Measurements from ENCODE around the gene ZNF30. TPM values are rescaled to one million over a fixed set of nuclear protein-coding genes. Genes with fewer than 3 reads are reported as not detected.
"Not testable (repeated sequence)": the region's sequence is repeated elsewhere in the genome, so short reads cannot be mapped to it uniquely, and the experiment has no call there.

The ZNF30 gene
- total RNA-seq: 1 to 10 TPM; 4.4 to 4.6 TPM

DNA sequence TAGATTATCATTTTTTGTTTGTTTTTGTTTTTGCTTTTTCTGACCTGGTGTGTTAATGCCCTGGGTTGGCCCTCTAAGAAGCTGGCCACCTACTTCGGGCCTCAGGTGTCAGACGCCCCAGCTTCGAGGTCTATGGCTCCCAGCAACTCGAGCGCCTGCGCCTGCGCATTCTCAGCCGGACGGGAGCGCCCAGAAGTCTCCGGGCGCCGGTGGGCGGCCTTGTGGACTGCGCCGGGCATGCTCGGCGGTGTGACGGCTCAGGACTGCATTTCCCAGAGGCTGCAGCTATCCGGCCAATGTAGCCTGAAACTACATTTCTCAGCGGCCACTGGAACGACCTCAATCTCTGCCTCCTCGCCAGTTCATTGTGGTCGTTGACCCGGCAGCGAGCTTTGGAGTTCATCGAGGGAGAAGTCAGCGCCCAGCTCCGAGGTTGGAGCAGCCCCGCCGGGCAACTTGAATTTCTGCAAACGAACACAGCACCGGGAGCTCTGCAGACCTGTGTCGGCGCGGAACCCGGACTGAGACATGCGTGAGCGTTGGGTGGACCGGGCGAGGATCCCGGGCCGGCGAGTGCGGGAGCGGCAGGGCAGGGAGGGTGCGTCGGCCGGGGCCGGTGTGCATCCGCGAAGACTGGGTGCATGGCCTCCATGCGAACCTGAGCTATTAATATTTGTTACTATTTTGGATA, at the start of gene ZNF30:
Gene ZNF30 (plus strand): TSS at position 219 of the 691 bp plus-strand sequence. CDS start 3,045 bp downstream, outside the sequence.
- peaks cover 15 to 33% of the 10 kb centered on the region in 2 donors for H3K36me3 Mint-ChIP-seq
- peak; percentile 99 to 100 for ATAC-seq
- no peaks in the 10 kb centered on the region for H3K9me3 Mint-ChIP-seq
- H3K27ac Mint-ChIP-seq: peak within 1 kb of the TSS; percentile 36 to 91
- peak; percentile 81 to 86 for DNase-seq (ENCODE audit: low spot score in 2 of 2)

DNA sequence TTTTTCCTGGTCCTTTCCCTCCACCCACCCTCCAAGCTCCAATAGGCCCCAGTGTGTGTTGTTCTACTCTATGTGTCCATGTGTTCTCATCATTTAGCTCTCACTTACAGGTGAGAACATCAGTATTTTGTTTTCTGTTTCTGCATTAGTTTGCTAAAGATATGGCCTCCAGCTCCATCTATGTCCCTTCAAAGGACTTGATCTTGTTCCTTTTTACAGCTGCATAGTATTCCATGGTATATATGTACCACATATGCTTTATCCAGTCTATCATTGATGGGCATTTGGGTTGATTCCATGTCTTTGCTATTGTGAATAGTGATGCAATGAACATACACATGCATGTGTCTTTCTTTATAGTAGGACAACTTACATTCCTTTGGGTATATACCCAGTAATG, 47.1 kb upstream of the ZNF30 start:
- ATAC-seq: no peak
- DNase-seq (ENCODE audit: low spot score in 2 of 2): no peak
- Mint-ChIP-seq H3K36me3 (peaks cover 7 to 15% of the 10 kb centered on the region in 2 donors), H3K27ac (no peak overlapping the region), H3K9me3 (peaks cover 8 to 12% of the 10 kb centered on the region in 2 donors)

DNA sequence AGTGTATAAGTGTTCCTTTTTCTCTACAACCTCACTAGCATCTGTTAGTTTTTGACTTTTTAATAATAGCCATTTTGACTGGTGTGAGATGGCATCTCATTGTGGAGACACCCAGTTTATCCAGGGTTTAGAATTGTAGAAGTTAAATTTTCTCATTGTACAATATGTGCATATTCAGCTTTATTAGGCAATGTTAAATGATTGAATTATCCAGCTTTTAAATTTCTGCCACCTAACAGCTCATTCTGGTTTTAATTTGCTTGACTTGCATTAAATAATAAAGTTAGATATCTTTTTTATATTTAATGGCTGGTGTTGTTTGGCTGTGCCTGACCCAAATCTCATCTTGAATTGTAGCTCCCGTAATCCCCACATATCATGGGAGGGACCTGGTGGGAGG, 46.7 kb upstream of the ZNF30 start:
- DNase-seq (ENCODE audit: low spot score in 2 of 2) (no peak), ATAC-seq (no peak)
- peaks cover 11 to 20% of the 10 kb centered on the region in 2 donors for H3K36me3 Mint-ChIP-seq
- H3K9me3 Mint-ChIP-seq: peaks cover 12 to 17% of the 10 kb centered on the region in 2 donors
- H3K27ac Mint-ChIP-seq: no peak overlapping the region

DNA sequence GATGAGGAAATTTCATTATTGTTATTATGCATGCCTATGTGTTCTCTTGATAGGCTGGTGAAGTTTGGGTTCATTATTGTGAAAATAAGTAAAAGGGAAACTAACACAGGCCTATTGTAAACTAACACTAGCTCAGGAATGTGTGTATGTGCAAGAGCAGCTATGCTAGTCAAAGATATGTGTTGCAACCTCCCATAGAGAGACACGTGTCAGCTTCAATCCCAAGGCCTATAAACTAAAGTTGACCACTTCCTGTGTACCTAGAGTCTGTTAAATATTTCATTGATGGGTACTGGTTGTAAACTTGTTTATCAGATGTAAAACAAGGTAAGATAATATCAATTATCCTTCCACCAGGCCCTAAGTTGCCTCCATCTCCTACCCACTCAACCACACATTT, 44.7 kb upstream of the ZNF30 start:
- Mint-ChIP-seq H3K9me3 (peaks cover 16 to 21% of the 10 kb centered on the region in 2 donors), H3K27ac (no peak overlapping the region), H3K36me3 (peaks cover 20 to 23% of the 10 kb centered on the region in 2 donors)
- ATAC-seq: no peak
- no peak for DNase-seq (ENCODE audit: low spot score in 2 of 2)

DNA sequence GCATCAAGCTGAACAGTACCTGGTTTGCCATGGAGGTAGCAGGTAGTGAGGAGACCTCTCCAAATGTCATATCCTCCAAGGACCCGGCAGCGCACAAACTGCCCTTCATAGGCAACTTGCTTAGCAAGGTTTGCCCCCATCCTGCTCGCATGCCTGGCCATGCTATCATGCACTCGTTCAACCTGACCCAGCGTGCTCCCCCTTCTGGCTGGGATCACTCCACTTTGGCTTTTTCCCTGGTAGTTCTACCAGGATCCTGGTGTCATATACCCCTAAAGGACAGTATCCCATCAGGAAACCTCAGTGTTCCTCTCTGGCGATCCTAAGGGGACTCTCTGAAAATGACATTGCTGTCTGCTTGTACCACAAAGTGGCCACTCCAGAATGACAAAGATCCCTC, 38.6 kb upstream of the ZNF30 start:
- DNase-seq (ENCODE audit: low spot score in 2 of 2) (no peak), ATAC-seq (no peak)
- H3K36me3 Mint-ChIP-seq: peaks cover 20 to 21% of the 10 kb centered on the region in 2 donors
- H3K9me3 Mint-ChIP-seq: peaks cover 15 to 19% of the 10 kb centered on the region in 2 donors
- H3K27ac Mint-ChIP-seq: no peak overlapping the region

DNA sequence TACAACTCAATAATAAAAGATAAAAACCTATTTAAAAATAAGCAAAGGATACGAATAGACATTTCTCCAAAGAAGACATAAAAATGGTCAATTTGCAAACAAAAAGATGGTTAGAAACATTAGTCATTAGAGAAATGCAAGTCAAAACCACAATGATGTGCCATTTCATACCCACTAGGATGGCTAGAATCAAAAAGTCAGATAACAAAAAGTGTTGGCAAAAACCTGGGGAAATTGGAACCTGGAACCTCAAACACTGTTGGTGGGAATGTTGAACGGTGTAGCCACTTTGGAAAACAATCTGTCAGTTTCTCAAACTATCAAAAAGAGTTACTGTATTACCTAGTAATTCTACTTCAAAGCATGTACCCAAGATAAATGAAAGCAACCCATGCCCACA, 26.5 kb upstream of the ZNF30 start:
- H3K36me3 Mint-ChIP-seq: peaks cover 4% of the 10 kb centered on the region in 2 donors
- ATAC-seq (no peak), DNase-seq (ENCODE audit: low spot score in 2 of 2) (no peak)
- no peak overlapping the region for H3K27ac Mint-ChIP-seq
- H3K9me3 Mint-ChIP-seq: peaks cover 0 to 4% of the 10 kb centered on the region in 2 donors

DNA sequence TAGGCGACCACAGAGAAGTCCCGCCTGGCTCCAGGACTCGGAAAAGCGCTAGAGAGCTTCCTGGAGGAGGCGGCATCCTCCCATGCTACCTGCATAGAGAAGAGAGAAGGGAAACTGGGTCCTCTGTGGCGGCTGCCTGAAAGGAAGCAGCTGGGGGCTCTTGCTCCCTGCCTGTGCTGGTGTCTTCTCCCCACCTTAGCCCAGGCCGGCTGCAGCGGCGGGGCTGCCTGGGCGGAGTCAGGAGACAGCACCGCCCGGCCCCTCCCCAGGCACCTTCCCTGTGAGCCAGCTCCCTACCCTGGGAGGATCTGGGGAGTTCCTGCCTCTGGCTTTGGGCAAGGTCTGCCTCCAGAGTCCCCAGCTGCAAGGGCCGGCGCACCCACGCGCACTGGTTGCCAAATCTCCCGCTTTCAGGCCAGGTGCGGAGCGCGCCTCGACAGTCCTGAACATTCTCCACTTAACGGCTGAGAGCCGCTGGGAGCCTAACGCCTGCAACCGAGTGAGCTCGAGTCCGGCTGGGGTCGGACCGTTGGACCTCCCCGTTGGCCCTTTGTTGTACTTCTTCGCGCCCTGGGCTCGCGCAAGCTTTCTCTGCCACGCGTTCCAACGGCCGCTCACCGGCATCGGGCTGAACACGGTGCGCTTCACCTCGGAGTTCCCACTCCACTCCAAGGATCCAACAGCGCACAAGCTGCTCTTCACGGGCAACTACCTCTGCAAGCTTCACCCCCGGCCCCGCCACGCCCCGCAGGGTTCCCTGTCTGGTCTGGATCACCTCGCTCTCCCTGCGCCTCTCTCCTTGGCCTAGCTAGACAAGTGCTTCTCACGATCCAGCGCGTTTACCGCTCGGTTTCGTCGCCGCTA, 21.8 kb upstream of the ZNF30 start:
- no peak for DNase-seq (ENCODE audit: low spot score in 2 of 2)
- ATAC-seq: peak in 1 of 2 donors; percentile 9
- Mint-ChIP-seq H3K9me3 (peaks cover 4 to 17% of the 10 kb centered on the region in 2 donors), H3K36me3 (peaks cover 18 to 27% of the 10 kb centered on the region in 2 donors), H3K27ac (no peak overlapping the region)

DNA sequence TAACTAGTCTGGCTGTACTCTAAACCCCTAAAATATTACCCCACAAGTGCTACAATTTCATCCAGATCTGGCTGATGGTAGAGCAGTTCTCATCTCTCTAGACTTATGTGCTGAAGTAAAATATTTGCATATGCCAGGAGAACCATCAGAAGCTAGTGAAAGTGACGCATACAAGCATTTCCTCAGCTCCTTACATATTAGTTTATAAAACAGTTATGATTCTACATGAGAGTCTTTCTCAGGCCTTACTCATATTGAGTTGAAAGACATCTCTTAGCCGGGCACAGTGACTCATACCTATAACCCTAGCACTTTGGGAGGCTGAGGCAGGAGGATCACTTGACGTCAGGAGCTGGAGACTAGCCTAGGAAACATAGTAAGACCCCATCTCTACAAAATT, 15.9 kb upstream of the ZNF30 start:
- H3K36me3 Mint-ChIP-seq: peaks cover 9 to 23% of the 10 kb centered on the region in 2 donors
- peak; percentile 33 to 59 for ATAC-seq
- peaks cover 4 to 8% of the 10 kb centered on the region in 2 donors for H3K9me3 Mint-ChIP-seq
- DNase-seq (ENCODE audit: low spot score in 2 of 2): no peak
- H3K27ac Mint-ChIP-seq: no peak overlapping the region

DNA sequence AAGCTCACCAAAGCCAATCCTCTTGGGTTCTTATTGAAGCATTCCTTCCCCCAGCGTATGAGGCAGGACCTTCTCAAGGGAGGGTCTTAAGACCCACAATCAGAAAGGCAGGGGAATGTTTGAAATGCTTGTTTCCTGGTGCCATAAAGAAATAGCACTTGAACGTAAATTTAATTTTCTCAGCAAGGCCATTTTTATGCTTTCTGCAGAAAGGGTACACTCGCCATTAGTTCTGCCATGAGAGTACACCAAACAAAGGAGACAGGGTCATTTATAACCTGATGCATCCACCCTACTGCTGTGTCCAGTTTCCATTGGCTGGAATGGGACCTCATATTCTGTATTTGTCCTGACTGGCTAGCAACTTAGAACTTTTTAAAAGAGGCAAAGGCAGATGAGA, 9.6 kb upstream of the ZNF30 start:
- not testable (repeated sequence) for DNase-seq (ENCODE audit: low spot score in 2 of 2); H3K27ac Mint-ChIP-seq; ATAC-seq
- Mint-ChIP-seq H3K36me3 (peaks cover 15 to 21% of the 10 kb centered on the region in 2 donors), H3K9me3 (peaks cover 17 to 20% of the 10 kb centered on the region in 2 donors)

DNA sequence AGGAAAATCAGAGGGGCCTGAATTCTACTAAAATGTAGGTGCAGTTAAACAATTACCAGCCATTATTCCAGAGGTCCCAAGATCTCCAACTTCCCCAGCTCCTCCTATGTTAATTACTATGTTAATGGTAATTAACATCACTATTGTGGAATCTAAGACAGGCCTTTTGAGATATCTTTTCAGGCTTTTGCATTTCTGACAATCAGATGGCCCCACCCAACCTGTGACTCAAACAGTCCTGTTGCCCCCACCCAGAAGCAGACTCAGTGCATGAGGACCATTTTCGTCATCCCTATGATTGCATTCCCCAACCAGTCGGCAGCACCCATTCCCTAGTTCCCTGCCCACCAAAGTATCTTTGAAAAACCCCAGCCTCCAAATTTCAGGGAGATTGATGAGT, 8.5 kb upstream of the ZNF30 start:
- H3K27ac Mint-ChIP-seq: no peak overlapping the region
- ATAC-seq (no peak), DNase-seq (ENCODE audit: low spot score in 2 of 2) (no peak)
- peaks cover 17 to 20% of the 10 kb centered on the region in 2 donors for H3K9me3 Mint-ChIP-seq
- H3K36me3 Mint-ChIP-seq: peaks cover 15 to 21% of the 10 kb centered on the region in 2 donors

DNA sequence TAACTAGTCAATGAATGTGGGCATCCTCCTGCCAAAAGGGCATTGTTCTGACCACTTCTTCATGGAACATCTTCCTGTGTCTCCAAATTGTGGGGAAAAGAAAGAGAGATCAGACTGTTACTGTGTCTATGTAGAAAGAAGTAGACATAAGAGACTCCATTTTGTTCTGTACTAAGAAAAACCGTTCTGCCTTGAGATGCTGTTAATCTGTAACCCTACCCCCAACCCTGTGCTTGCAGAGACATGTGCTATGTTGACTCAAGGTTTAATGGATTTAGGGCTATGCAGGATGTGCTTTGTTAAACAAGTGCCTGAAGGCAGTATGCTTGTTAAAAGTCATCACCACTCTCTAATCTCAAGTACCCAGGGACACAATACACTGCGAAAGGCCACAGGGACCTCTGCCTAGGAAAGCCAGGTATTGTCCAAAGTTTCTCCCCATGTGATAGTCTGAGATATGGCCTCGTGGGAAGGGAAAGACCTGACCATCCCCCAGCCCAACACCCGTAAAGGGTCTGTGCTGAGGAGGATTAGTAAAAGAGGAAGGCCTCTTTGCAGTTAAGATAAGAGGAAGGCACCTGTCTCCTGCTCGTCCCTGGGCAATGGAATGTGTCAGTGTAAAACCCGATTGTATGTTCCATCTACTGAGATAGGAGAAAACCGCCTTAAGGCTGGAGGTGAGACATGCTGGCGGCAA, 6.5 kb upstream of the ZNF30 start:
- H3K27ac Mint-ChIP-seq, ATAC-seq: not testable (repeated sequence)
- peaks cover 15 to 16% of the 10 kb centered on the region in 2 donors for H3K36me3 Mint-ChIP-seq

DNA sequence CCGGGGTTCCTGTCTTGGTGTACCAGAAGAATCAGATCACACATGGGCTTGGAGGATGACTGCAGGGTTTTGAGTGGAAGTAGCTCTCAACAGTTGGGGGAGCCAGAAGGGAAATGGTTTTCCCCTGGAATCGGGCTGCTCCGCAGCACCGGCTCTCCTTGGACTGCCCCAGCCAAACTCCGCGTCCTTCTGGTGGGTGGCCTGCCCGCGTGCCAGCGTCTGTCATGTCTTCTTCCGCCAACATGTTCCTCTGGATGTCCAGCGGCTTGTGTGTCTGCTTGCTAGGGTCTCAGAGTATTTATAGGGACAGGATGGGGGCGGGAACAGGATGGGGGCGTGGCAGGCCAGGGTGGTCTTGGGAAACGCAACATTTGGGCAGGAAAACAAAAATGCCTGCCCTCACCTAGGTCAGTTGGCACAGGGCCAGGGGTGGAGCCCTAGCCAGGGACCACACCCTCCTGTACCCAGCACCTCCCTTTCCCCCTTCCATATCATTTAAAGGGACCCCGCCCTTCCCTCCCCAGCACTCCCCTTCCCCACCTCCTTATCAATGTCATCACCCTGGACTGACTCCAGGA, 1.3 kb upstream of the ZNF30 start:
- Mint-ChIP-seq H3K27ac (no peak overlapping the region), H3K36me3 (peaks cover 14 to 25% of the 10 kb centered on the region in 2 donors), H3K9me3 (no peaks in the 10 kb centered on the region)
- DNase-seq (ENCODE audit: low spot score in 2 of 2): no peak
- no peak for ATAC-seq

More for the DNA sequence above, 6.5 kb upstream of the ZNF30 start:
- H3K9me3 Mint-ChIP-seq: peaks cover 17 to 20% of the 10 kb centered on the region in 2 donors
- DNase-seq (ENCODE audit: low spot score in 2 of 2): not testable (repeated sequence)

DNA sequence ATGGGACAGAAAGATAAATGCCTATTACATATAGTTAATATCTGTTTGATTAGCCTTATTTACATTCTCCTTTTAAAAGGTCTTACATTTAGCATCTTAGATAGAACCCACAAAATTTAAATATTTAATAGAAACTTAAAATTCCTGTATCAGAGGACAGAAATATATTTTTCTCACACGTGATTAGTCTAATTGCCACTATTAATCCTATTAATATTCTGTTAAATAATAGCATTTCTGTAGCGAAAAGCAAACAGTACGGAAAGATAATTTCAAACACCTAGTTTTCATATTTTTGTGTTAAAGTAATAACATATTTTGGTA, 380 bp upstream of the ZNF30 start:
- H3K27ac Mint-ChIP-seq: peak overlapping the region in 1 of 2 donors; percentile 91
- DNase-seq (ENCODE audit: low spot score in 2 of 2) (no peak), ATAC-seq (no peak)
- H3K36me3 Mint-ChIP-seq: peaks cover 15 to 28% of the 10 kb centered on the region in 2 donors
- no peaks in the 10 kb centered on the region for H3K9me3 Mint-ChIP-seq

DNA sequence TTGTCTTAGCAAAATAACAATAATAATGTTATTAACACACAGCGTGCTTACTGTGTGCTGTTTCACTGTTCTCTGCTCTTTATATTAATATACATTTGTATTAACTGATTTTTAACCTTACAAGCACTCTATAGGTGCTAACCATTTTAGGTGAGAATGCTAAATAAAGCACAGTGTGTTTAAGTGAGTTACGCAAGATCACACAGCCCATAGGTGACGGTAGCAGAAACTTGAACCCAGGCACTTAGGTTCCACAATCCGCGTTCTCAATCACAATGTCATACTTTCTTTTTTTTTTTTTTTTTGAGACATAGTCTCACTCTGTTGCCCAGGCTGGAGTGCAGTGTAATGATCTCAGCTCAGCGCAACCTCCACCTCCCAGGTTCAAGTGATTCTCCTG, 5.8 kb downstream of the ZNF30 start:
- peaks cover 8 to 12% of the 10 kb centered on the region in 2 donors for H3K9me3 Mint-ChIP-seq
- ATAC-seq: no peak
- no peak for DNase-seq (ENCODE audit: low spot score in 2 of 2)
- H3K36me3 Mint-ChIP-seq: peaks cover 34 to 61% of the 10 kb centered on the region in 2 donors
- no peak overlapping the region for H3K27ac Mint-ChIP-seq

DNA sequence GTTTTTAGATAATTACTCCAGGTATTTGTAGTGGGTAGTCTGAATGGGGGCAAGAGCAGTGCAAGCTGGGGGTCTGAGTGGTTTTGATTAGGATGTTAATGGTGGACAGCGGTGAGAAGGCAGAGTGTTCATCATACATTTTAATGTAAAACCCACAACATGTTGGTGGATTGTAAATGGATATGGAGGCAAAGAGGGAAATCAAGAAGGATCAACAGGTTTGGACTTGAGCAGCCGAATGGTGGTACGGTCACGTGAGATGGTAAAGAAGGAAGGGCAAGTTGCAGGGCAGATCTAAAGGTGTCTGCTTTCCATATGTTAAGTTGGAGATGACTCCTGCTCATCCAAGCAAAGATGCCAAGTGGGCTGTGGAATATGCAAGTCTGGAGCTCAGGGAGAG, 9.5 kb downstream of the ZNF30 start:
- peaks cover 36 to 63% of the 10 kb centered on the region in 2 donors for H3K36me3 Mint-ChIP-seq
- no peak for DNase-seq (ENCODE audit: low spot score in 2 of 2)
- H3K9me3 Mint-ChIP-seq: peaks cover 14 to 17% of the 10 kb centered on the region in 2 donors
- no peak for ATAC-seq
- no peak overlapping the region for H3K27ac Mint-ChIP-seq

DNA sequence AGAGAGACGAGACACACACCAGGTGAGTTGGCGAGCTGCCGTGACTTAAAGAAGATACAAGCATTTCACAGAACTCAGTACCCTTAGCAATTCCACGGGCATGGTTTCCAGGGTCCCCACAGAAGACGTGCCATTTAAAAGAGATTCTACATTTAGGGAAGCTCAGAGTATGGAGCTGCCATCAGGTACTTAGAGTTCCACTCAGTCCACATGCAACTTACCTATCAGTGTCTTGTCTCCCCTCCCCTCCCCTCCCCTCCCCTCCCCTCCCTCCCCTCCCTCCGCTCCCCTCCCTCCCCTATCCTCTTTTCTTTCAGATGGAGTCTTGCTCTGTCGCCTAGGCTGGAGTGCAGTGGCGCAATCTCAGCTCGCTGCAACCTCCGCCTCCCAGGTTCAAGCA, 12.2 kb downstream of the ZNF30 start:
- Mint-ChIP-seq H3K36me3 (peaks cover 54 to 72% of the 10 kb centered on the region in 2 donors), H3K27ac (no peak overlapping the region), H3K9me3 (peaks cover 29 to 32% of the 10 kb centered on the region in 2 donors)
- no peak for ATAC-seq
- no peak for DNase-seq (ENCODE audit: low spot score in 2 of 2)

Data from activated naive CD4-positive, alpha-beta T cell treated with anti-CD3 and anti-CD28 coated beads, Interleukin-2, amount 50 U/mL, for 72 hours (primary cell).